Measurements from ENCODE around the gene CAV3.

Gene CAV3

GRCh38 chr3:8764528-8764927 lies 30.9 kb downstream of the CAV3 start:
- no peak overlapping the region for H3K4me3 ChIP-seq (ENCODE audit: low read depth, low read length)
- no peak for TF ChIP-seq CTCF (IDR thresholded peaks at IDR 0.05; ENCODE audit: low read depth, low read length)

GRCh38 chr3:8765528-8765927 lies 31.9 kb downstream of the CAV3 start:
- peak overlapping the region; percentile 81 for H3K4me3 ChIP-seq (ENCODE audit: low read depth, low read length)
- TF ChIP-seq CTCF (IDR thresholded peaks at IDR 0.05; ENCODE audit: low read depth, low read length), result no peak

- H3K4me3 ChIP-seq (ENCODE audit: low read depth, low read length), result peak overlapping the region; percentile 81
- no peak for TF ChIP-seq CTCF (IDR thresholded peaks at IDR 0.05; ENCODE audit: low read depth, low read length)
These were observed 32.5 kb downstream of the CAV3 start for GRCh38 chr3:8766148-8766547.

- peak overlapping the region; percentile 81 for H3K4me3 ChIP-seq (ENCODE audit: low read depth, low read length)
- TF ChIP-seq CTCF (IDR thresholded peaks at IDR 0.05; ENCODE audit: low read depth, low read length), result no peak
These were observed 33.7 kb downstream of the CAV3 start for GRCh38 chr3:8767256-8767666.

- peak overlapping the region; percentile 81 for H3K4me3 ChIP-seq (ENCODE audit: low read depth, low read length)
- no peak for TF ChIP-seq CTCF (IDR thresholded peaks at IDR 0.05; ENCODE audit: low read depth, low read length)
These were observed 34.2 kb downstream of the CAV3 start for GRCh38 chr3:8767667-8768363.

- H3K4me3 ChIP-seq (ENCODE audit: low read depth, low read length), result peak overlapping the region; percentile 81
- no peak for TF ChIP-seq CTCF (IDR thresholded peaks at IDR 0.05; ENCODE audit: low read depth, low read length)
These were observed 34.9 kb downstream of the CAV3 start for GRCh38 chr3:8768364-8769087.

All from WI38 (cell line).